K562 (cell line): ENCODE data around the gene UBAP1L. TPM values are rescaled to one million over a fixed set of nuclear protein-coding genes. Genes with fewer than 3 reads are reported as not detected.

Experiments used
- ATAC-seq: fragments of 200-7000 bp; cut with Tn5 transposase; 3 replicates; pipeline ENCODE4 v1.9.1; 2020; ENCODE audit warnings: moderate library complexity
- BruUV-seq: library from RNA; stranded (reverse); fragments of 400-500 nt; replicated peaks from 2 replicates; lab custom pipeline; 2021; lab: Mats Ljungman, UMichigan
- CTCF ChIA-PET: fragments of 300-600 bp; formaldehyde crosslinking; extraction: SDS; loops from one replicate; lab custom pipeline; 2021; ENCODE audit warnings: low intra/inter-chr PET ratio; lab: Yijun Ruan, JAX
- POLR2A ChIA-PET: fragments of 300-600, 350-650 bp; sonication (Branson Sonifier 250); formaldehyde crosslinking; extraction: SDS; loops from one replicate; lab custom pipeline; 2021; ENCODE audit warnings: antibody characterized with exemption, inconsistent platforms; lab: Yijun Ruan, JAX
- DNase-seq, 4 experiments: peaks; one replicate each; pipeline versions ENCODE4 v3.0.0 to v3.0.0-alpha.2; 2011 to 2018; ENCODE audit warnings: low spot score in 3 of 4, mixed read lengths in 3 of 4; ENCODE audit errors: extremely low read depth in 1 of 4
- FAIRE-seq: peaks from 2 replicates; lab custom pipeline; 2011; peaks lifted over from hg19 to GRCh38; lab: Jason Lieb, UNC
- H2AFZ ChIP-seq: 2 replicates; pipeline ENCODE4 v1.6.0; 2011; ENCODE audit warnings: low read depth, low read length, control low read depth, inconsistent platforms
- H3K27ac ChIP-seq: fragments of 200-600 bp; 3 replicates; pipeline ENCODE4 v1.8.0; 2011; ENCODE audit warnings: low read depth, mild to moderate bottlenecking, control low read depth, inconsistent platforms, low read length, moderate library complexity, mixed read lengths; ENCODE audit errors: extremely low read depth
- H3K27me3 ChIP-seq, 2 experiments: fragments of 300-600 bp in 1 of 2; 2 replicates in 1 of 2; 3 replicates in 1 of 2; pipeline versions ENCODE4 v1.6.0 to v1.8.0; 2011; ENCODE audit warnings: inconsistent platforms in 2 of 2, low read length in 2 of 2, mild to moderate bottlenecking in 1 of 2, mixed read lengths in 1 of 2, moderate library complexity in 1 of 2; ENCODE audit not compliant: control insufficient read depth in 2 of 2, insufficient read depth in 2 of 2
- H3K36me3 ChIP-seq: fragments of 300-600 bp; 3 replicates; pipeline ENCODE4 v1.8.0; 2011; ENCODE audit warnings: mild to moderate bottlenecking, low read length, inconsistent platforms; ENCODE audit not compliant: control insufficient read depth, insufficient read depth
- H3K4me1 ChIP-seq, 2 experiments: fragments of 200-600 bp in 1 of 2; replicated peaks in 1 of 2; 2 replicates in 1 of 2; 3 replicates in 1 of 2; pipeline versions ENCODE4 v1.5.1 to v1.8.0; 2011; ENCODE audit warnings: inconsistent platforms in 2 of 2, low read length in 2 of 2, mild to moderate bottlenecking in 1 of 2, mixed read lengths in 1 of 2, moderate library complexity in 1 of 2; ENCODE audit not compliant: control insufficient read depth in 2 of 2, insufficient read depth in 2 of 2
- H3K4me2 ChIP-seq: 2 replicates; pipeline ENCODE4 v1.6.1; 2011; ENCODE audit warnings: low read length, control low read depth, inconsistent platforms, mixed read lengths; ENCODE audit not compliant: insufficient read depth
- H3K4me3 ChIP-seq: fragments of 200-600 bp; sonication (generic), shearing (Covaris generic); 2 replicates; pipeline ENCODE4 v1.5.1; 2016; ENCODE audit warnings: control low read depth, inconsistent platforms
- H3K79me2 ChIP-seq: fragments of 200-600 bp; 3 replicates; pipeline ENCODE4 v1.8.0; 2011; ENCODE audit warnings: low read length, inconsistent platforms; ENCODE audit not compliant: control insufficient read depth, insufficient read depth
- H3K9ac ChIP-seq, 2 experiments: 2 replicates each; pipeline versions ENCODE4 v1.6.0 to v1.6.1; 2011; ENCODE audit warnings: low read depth in 2 of 2, low read length in 2 of 2, control low read depth in 1 of 2, inconsistent platforms in 1 of 2, mild to moderate bottlenecking in 1 of 2, mixed read lengths in 1 of 2; ENCODE audit not compliant: insufficient read depth in 1 of 2
- H3K9me1 ChIP-seq: one replicate; pipeline ENCODE4 v1.6.0; 2011; ENCODE audit warnings: inconsistent platforms, mild to moderate bottlenecking, low read length, moderate library complexity; ENCODE audit not compliant: control insufficient read depth, insufficient read depth
- H3K9me3 ChIP-seq: replicated peaks from 2 replicates; pipeline ENCODE4 v1.5.1; 2011; ENCODE audit warnings: low read depth, low read length, inconsistent platforms; ENCODE audit not compliant: control insufficient read depth, insufficient read depth
- H4K20me1 ChIP-seq: replicated peaks from 2 replicates; pipeline ENCODE4 v1.6.1; 2011; ENCODE audit warnings: low read length, inconsistent platforms, mixed read lengths; ENCODE audit not compliant: control insufficient read depth, insufficient read depth
- ARID3B ChIP-seq: fragments of 250-450 bp; sonication (Bioruptor Pico); IDR thresholded peaks from 2 replicates; pipeline ENCODE4 v1.4.0; 2020; ENCODE audit warnings: borderline replicate concordance
- E2F1 ChIP-seq: sonication (generic); formaldehyde crosslinking; IDR thresholded peaks from 2 replicates; pipeline ENCODE4 v1.8.1; 2023; ENCODE audit warnings: mild to moderate bottlenecking, missing genetic modification reagents, moderate library complexity
- GTF2A2 ChIP-seq: IDR thresholded peaks from 2 replicates; pipeline ENCODE4 v1.6.1; 2016; ENCODE audit warnings: mild to moderate bottlenecking, missing genetic modification characterization, missing compliant biosample characterization
- NFIX ChIP-seq: fragments of 250-450 bp; sonication (Bioruptor Pico); IDR thresholded peaks from 2 replicates; pipeline ENCODE4 v1.4.0; 2020; ENCODE audit warnings: low read depth, mild to moderate bottlenecking, moderate library complexity
- WGBS: fragments of 100-300 bp; shearing (Covaris generic); methylation state at CpG from one replicate; pipeline ENCODE4 v1.1.6; 2016; ENCODE audit warnings: low coverage, mixed read lengths; ENCODE audit not compliant: insufficient coverage; ENCODE audit errors: missing lambda C conversion rate; 5-methylcytosine and 5-hydroxymethylcytosine counted together
- in situ Hi-C: fragments of 300-500 bp; cut with MboI; formaldehyde crosslinking; loops from 4 replicates; pipeline ENCODE4 v1.15.0; 2018; ENCODE audit warnings: inconsistent platforms, mixed read lengths
- intact Hi-C: fragments of 100-400 bp; cut with micrococcal nuclease; formaldehyde crosslinking; loops from 2 replicates; pipeline ENCODE4 v1.14.2; 2022
- polyA plus RNA-seq, 8 experiments: library from polyadenylated mRNA; depleted of rRNA in 4 of 8; stranded (reverse) in 5 of 8; unstranded in 3 of 8; fragments of >200 nt; fragmentation: Nextera tagmentation in 2 of 8; fragmentation: Illumina TruSeq in 1 of 8; extraction: Ambion mirVana in 2 of 8; extraction: Trizol in 1 of 8; gene quantifications; 2 replicates each; pipeline versions ENCODE4 v1.2.1 to v1.2.3, GENCODE V29; 2011 to 2014; ENCODE audit warnings: inconsistent platforms in 1 of 8, missing spikeins in 1 of 8
- total RNA-seq, 7 experiments: library from RNA; depleted of rRNA in 6 of 7; stranded (reverse); fragments of >200 nt in 6 of 7; fragmentation: Illumina TruSeq in 2 of 7; extraction: Trizol in 2 of 7; gene quantifications; 2 replicates each; pipeline versions ENCODE4 v1.2.1 to v1.2.3, GENCODE V29; 2011 to 2021; ENCODE audit warnings: low replicate concordance in 1 of 7

Gene UBAP1L
- total and polyA plus RNA-seq, 9 of the 15 experiments (the other 6 are each of a cell fraction or from before 2014, with no cell fraction given) = 0.16 to 0.71 (median 0.41) TPM; not detected in 2

GRCh38 chr15:65069179-65069578 lies 45.8 kb downstream of the UBAP1L start:
- no TSS peak for BruUV-seq
- no peaks in the 10 kb centered on the region for H3K79me2 ChIP-seq
- ATAC-seq = peak; percentile 26; the same call in 2 of the 3 replicates
- ChIA-PET CTCF (no interaction called here), POLR2A (interaction anchor here (0.8 to 1.8 kb wide), 2 partner anchors 9 to 13 kb away, joined by 3 to 7 read pairs; no protein-coding TSS in a partner anchor)
- H3K9ac ChIP-seq = no peak overlapping the region
- no peak overlapping the region for H3K4me3 ChIP-seq
- no peak overlapping the region for H3K4me2 ChIP-seq
- no peak for TF ChIP-seq E2F1
- no peak for TF ChIP-seq GTF2A2
- TF ChIP-seq NFIX = no peak
- TF ChIP-seq ARID3B (CRISPR knock-in tag) = no peak
- intact Hi-C loops (no loop called here), in situ Hi-C loops (no loop called here)
- WGBS = 0% methylated on average over 1 of the region's 1 CpG
- H3K9me1 ChIP-seq = no peaks in the 10 kb centered on the region
- H2AFZ ChIP-seq = no peak overlapping the region
- FAIRE-seq = peak; percentile 26
- no peaks in the 10 kb centered on the region for H3K36me3 ChIP-seq
- no peak overlapping the region for H3K27ac ChIP-seq
- H3K4me1 ChIP-seq = peaks cover 0 to 10% of the 10 kb centered on the region in 2 experiments; a peak in 1 of 5 replicates
- DNase-seq = no peak
- H3K27me3 ChIP-seq = peaks cover 15 to 46% of the 10 kb centered on the region in 2 experiments
- no peaks in the 10 kb centered on the region for H3K9me3 ChIP-seq
- H4K20me1 ChIP-seq = 0 out of 2 replicates have a peak, but pooled peaks cover 3% of the 10 kb centered on the region
